Measurements from ENCODE around the gene SORCS1.
A peak's percentile ranks its signal among the peaks of the same experiment; 100 is the strongest.

Gene SORCS1

GRCh38 chr10:106999118-106999707 lies 165.3 kb downstream of the SORCS1 start:
- no peak overlapping the region for H3K27ac ChIP-seq (ENCODE audit: insufficient read depth, low read depth, low read length, poor library complexity, severe bottlenecking)
- no peaks in the 10 kb centered on the region for H3K36me3 ChIP-seq (ENCODE audit: control insufficient read depth, insufficient read depth, low read length)
- no peaks in the 10 kb centered on the region for H3K9me3 ChIP-seq (ENCODE audit: control insufficient read depth, low read length)
- no peaks in the 10 kb centered on the region for H3K4me1 ChIP-seq (ENCODE audit: control insufficient read depth, insufficient read depth, low read length)
- H3K27me3 ChIP-seq (ENCODE audit: control insufficient read depth, insufficient read depth, low read length, poor library complexity, severe bottlenecking), result no peaks in the 10 kb centered on the region
- 89 to 95% methylated on average over 3 of the region's 3 CpGs for WGBS, 2 experiments
- H3K4me3 ChIP-seq (ENCODE audit: insufficient read depth, low read depth, low read length), result no peak overlapping the region

GRCh38 chr10:106997721-106998120 lies 166.8 kb downstream of the SORCS1 start:
- H3K36me3 ChIP-seq (ENCODE audit: control insufficient read depth, insufficient read depth, low read length), result no peaks in the 10 kb centered on the region
- no peaks in the 10 kb centered on the region for H3K27me3 ChIP-seq (ENCODE audit: control insufficient read depth, insufficient read depth, low read length, poor library complexity, severe bottlenecking)
- no peaks in the 10 kb centered on the region for H3K9me3 ChIP-seq (ENCODE audit: control insufficient read depth, low read length)
- H3K27ac ChIP-seq (ENCODE audit: insufficient read depth, low read depth, low read length, poor library complexity, severe bottlenecking), result no peak overlapping the region
- 84 to 89% methylated on average over 3 of the region's 4 CpGs for WGBS, 2 experiments
- H3K4me1 ChIP-seq (ENCODE audit: control insufficient read depth, insufficient read depth, low read length), result no peaks in the 10 kb centered on the region
- H3K4me3 ChIP-seq (ENCODE audit: insufficient read depth, low read depth, low read length), result no peak overlapping the region

GRCh38 chr10:106996510-106996909 lies 168.0 kb downstream of the SORCS1 start:
- Histone ChIP-seq H3K4me3 (ENCODE audit: insufficient read depth, low read depth, low read length) (no peak overlapping the region), H3K27me3 (ENCODE audit: control insufficient read depth, insufficient read depth, low read length, poor library complexity, severe bottlenecking) (no peaks in the 10 kb centered on the region), H3K36me3 (ENCODE audit: control insufficient read depth, insufficient read depth, low read length) (no peaks in the 10 kb centered on the region), H3K4me1 (ENCODE audit: control insufficient read depth, insufficient read depth, low read length) (no peaks in the 10 kb centered on the region), H3K27ac (ENCODE audit: insufficient read depth, low read depth, low read length, poor library complexity, severe bottlenecking) (no peak overlapping the region), H3K9me3 (ENCODE audit: control insufficient read depth, low read length) (no peaks in the 10 kb centered on the region)
- 91 to 98% methylated on average over 3 of the region's 3 CpGs for WGBS, 2 experiments

- no peaks in the 10 kb centered on the region for H3K36me3 ChIP-seq (ENCODE audit: control insufficient read depth, insufficient read depth, low read length)
- no peaks in the 10 kb centered on the region for H3K4me1 ChIP-seq (ENCODE audit: control insufficient read depth, insufficient read depth, low read length)
- 88 to 99% methylated on average over 4 of the region's 4 CpGs for WGBS, 2 experiments
- no peak overlapping the region for H3K27ac ChIP-seq (ENCODE audit: insufficient read depth, low read depth, low read length, poor library complexity, severe bottlenecking)
- no peak overlapping the region for H3K4me3 ChIP-seq (ENCODE audit: insufficient read depth, low read depth, low read length)
- no peaks in the 10 kb centered on the region for H3K27me3 ChIP-seq (ENCODE audit: control insufficient read depth, insufficient read depth, low read length, poor library complexity, severe bottlenecking)
- no peaks in the 10 kb centered on the region for H3K9me3 ChIP-seq (ENCODE audit: control insufficient read depth, low read length)
These were observed 172.5 kb downstream of the SORCS1 start for GRCh38 chr10:106992055-106992454.

GRCh38 chr10:106991091-106991490 lies 173.4 kb downstream of the SORCS1 start:
- Histone ChIP-seq H3K36me3 (ENCODE audit: control insufficient read depth, insufficient read depth, low read length) (no peaks in the 10 kb centered on the region), H3K9me3 (ENCODE audit: control insufficient read depth, low read length) (no peaks in the 10 kb centered on the region), H3K4me3 (ENCODE audit: insufficient read depth, low read depth, low read length) (no peak overlapping the region), H3K27ac (ENCODE audit: insufficient read depth, low read depth, low read length, poor library complexity, severe bottlenecking) (no peak overlapping the region), H3K27me3 (ENCODE audit: control insufficient read depth, insufficient read depth, low read length, poor library complexity, severe bottlenecking) (no peaks in the 10 kb centered on the region), H3K4me1 (ENCODE audit: control insufficient read depth, insufficient read depth, low read length) (no peaks in the 10 kb centered on the region)
- WGBS, 2 experiments, result 92 to 93% methylated on average over 4 of the region's 4 CpGs

- no peak overlapping the region for H3K27ac ChIP-seq (ENCODE audit: insufficient read depth, low read depth, low read length, poor library complexity, severe bottlenecking)
- no peak overlapping the region for H3K4me3 ChIP-seq (ENCODE audit: insufficient read depth, low read depth, low read length)
- WGBS, 2 experiments, result 88 to 94% methylated on average over 5 of the region's 5 CpGs
- no peaks in the 10 kb centered on the region for H3K27me3 ChIP-seq (ENCODE audit: control insufficient read depth, insufficient read depth, low read length, poor library complexity, severe bottlenecking)
- H3K4me1 ChIP-seq (ENCODE audit: control insufficient read depth, insufficient read depth, low read length), result no peaks in the 10 kb centered on the region
- H3K36me3 ChIP-seq (ENCODE audit: control insufficient read depth, insufficient read depth, low read length), result no peaks in the 10 kb centered on the region
- no peaks in the 10 kb centered on the region for H3K9me3 ChIP-seq (ENCODE audit: control insufficient read depth, low read length)
These were observed 177.1 kb downstream of the SORCS1 start for GRCh38 chr10:106987362-106987761.

- H3K27me3 ChIP-seq (ENCODE audit: control insufficient read depth, insufficient read depth, low read length, poor library complexity, severe bottlenecking), result no peaks in the 10 kb centered on the region
- no peaks in the 10 kb centered on the region for H3K36me3 ChIP-seq (ENCODE audit: control insufficient read depth, insufficient read depth, low read length)
- WGBS, 2 experiments, result 91 to 93% methylated on average over 4 of the region's 4 CpGs
- H3K4me3 ChIP-seq (ENCODE audit: insufficient read depth, low read depth, low read length), result no peak overlapping the region
- H3K9me3 ChIP-seq (ENCODE audit: control insufficient read depth, low read length), result no peaks in the 10 kb centered on the region
- H3K27ac ChIP-seq (ENCODE audit: insufficient read depth, low read depth, low read length, poor library complexity, severe bottlenecking), result no peak overlapping the region
- peaks cover 7% of the 10 kb centered on the region for H3K4me1 ChIP-seq (ENCODE audit: control insufficient read depth, insufficient read depth, low read length)
These were observed 182.2 kb downstream of the SORCS1 start for GRCh38 chr10:106982268-106982667.

- no peaks in the 10 kb centered on the region for H3K36me3 ChIP-seq (ENCODE audit: control insufficient read depth, insufficient read depth, low read length)
- H3K27me3 ChIP-seq (ENCODE audit: control insufficient read depth, insufficient read depth, low read length, poor library complexity, severe bottlenecking), result no peaks in the 10 kb centered on the region
- peaks cover 7% of the 10 kb centered on the region for H3K4me1 ChIP-seq (ENCODE audit: control insufficient read depth, insufficient read depth, low read length)
- no peak overlapping the region for H3K27ac ChIP-seq (ENCODE audit: insufficient read depth, low read depth, low read length, poor library complexity, severe bottlenecking)
- WGBS, 2 experiments, result 90 to 94% methylated on average over 6 of the region's 6 CpGs
- no peak overlapping the region for H3K4me3 ChIP-seq (ENCODE audit: insufficient read depth, low read depth, low read length)
- H3K9me3 ChIP-seq (ENCODE audit: control insufficient read depth, low read length), result no peaks in the 10 kb centered on the region
These were observed 182.9 kb downstream of the SORCS1 start for GRCh38 chr10:106981452-106982075.

GRCh38 chr10:106980495-106981451 lies 183.7 kb downstream of the SORCS1 start:
- Histone ChIP-seq H3K27ac (ENCODE audit: insufficient read depth, low read depth, low read length, poor library complexity, severe bottlenecking) (peak overlapping the region; percentile 2), H3K4me1 (ENCODE audit: control insufficient read depth, insufficient read depth, low read length) (peaks cover 7% of the 10 kb centered on the region), H3K4me3 (ENCODE audit: insufficient read depth, low read depth, low read length) (no peak overlapping the region), H3K27me3 (ENCODE audit: control insufficient read depth, insufficient read depth, low read length, poor library complexity, severe bottlenecking) (no peaks in the 10 kb centered on the region), H3K9me3 (ENCODE audit: control insufficient read depth, low read length) (no peaks in the 10 kb centered on the region), H3K36me3 (ENCODE audit: control insufficient read depth, insufficient read depth, low read length) (no peaks in the 10 kb centered on the region)
- WGBS, 2 experiments, result 92 to 94% methylated on average over 2 to 3 of the region's 4 CpGs

- Histone ChIP-seq H3K36me3 (ENCODE audit: control insufficient read depth, insufficient read depth, low read length) (no peaks in the 10 kb centered on the region), H3K27ac (ENCODE audit: insufficient read depth, low read depth, low read length, poor library complexity, severe bottlenecking) (no peak overlapping the region), H3K9me3 (ENCODE audit: control insufficient read depth, low read length) (no peaks in the 10 kb centered on the region), H3K27me3 (ENCODE audit: control insufficient read depth, insufficient read depth, low read length, poor library complexity, severe bottlenecking) (no peaks in the 10 kb centered on the region), H3K4me3 (ENCODE audit: insufficient read depth, low read depth, low read length) (no peak overlapping the region), H3K4me1 (ENCODE audit: control insufficient read depth, insufficient read depth, low read length) (peaks cover 12% of the 10 kb centered on the region)
- WGBS, 2 experiments, result 87 to 100% methylated on average over 2 of the region's 2 CpGs
These were observed 185.8 kb downstream of the SORCS1 start for GRCh38 chr10:106978756-106979155.
